GM10266 (cell line): ENCODE results near the gene RBM17.

Experiments used
- DNase-seq: peaks from one replicate; pipeline ENCODE4 v3.0.0; 2012; ENCODE audit errors: extremely low spot score
- TF ChIP-seq, protein P1 (sequence below): IDR thresholded peaks from 2 replicates; pipeline ENCODE4 v1.5.1; 2012; ENCODE audit warnings: mild to moderate bottlenecking, low read depth; ENCODE audit not compliant: control insufficient read depth, insufficient read depth; ENCODE audit errors: missing control alignments

RBM17 gene

DNA sequence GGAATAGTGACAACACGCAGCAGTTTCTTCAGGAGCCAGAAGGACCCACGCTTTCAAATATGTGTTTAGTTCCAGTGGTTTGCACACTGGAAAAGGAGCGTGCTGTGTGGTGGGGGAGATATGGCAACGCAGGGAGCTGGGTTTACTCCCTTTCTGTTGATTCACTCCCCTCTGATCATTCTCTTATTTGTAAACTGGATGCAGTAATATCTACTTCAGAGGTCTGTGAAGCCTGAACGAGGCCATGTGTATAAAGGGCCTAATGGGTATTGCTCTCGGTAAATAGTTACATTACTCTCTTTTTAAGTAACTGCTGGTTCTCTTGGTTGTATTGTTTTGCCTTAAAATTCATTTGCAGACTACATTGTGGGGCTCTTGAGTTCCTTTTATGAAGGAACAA is 19.2 kb downstream of the RBM17 start:
- TF ChIP-seq, protein P1, sequence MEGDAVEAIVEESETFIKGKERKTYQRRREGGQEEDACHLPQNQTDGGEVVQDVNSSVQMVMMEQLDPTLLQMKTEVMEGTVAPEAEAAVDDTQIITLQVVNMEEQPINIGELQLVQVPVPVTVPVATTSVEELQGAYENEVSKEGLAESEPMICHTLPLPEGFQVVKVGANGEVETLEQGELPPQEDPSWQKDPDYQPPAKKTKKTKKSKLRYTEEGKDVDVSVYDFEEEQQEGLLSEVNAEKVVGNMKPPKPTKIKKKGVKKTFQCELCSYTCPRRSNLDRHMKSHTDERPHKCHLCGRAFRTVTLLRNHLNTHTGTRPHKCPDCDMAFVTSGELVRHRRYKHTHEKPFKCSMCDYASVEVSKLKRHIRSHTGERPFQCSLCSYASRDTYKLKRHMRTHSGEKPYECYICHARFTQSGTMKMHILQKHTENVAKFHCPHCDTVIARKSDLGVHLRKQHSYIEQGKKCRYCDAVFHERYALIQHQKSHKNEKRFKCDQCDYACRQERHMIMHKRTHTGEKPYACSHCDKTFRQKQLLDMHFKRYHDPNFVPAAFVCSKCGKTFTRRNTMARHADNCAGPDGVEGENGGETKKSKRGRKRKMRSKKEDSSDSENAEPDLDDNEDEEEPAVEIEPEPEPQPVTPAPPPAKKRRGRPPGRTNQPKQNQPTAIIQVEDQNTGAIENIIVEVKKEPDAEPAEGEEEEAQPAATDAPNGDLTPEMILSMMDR: no peak
- no peak for DNase-seq

GRCh38 chr10:6108631-6109443 is 20.0 kb downstream of the RBM17 start:
- TF ChIP-seq, protein P1: peak; percentile 57

GRCh38 chr10:6109444-6109775 is 20.6 kb downstream of the RBM17 start:
- no peak for DNase-seq
- TF ChIP-seq, protein P1: no peak

More at GRCh38 chr10:6108631-6109443, 20.0 kb downstream of the RBM17 start:
- peak; percentile 56 for DNase-seq

DNA sequence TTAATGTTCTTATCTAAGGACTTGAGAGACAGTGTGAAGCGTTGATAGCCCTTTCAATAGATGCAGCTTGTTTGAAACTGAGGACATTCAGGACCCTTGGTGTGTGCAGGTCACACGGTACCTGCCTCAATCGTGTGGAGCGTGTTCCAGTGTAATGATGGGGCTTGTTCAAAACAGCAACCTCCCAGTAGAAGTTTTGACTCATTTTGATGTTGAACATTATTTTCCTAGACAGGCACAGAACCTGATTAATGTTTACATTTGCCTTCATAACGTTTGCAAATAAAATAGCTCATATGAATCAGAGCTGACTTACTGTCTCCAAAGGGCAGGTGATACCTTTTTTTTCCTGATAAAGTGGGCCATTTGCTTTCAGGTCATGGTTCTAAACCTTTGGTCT is 21.3 kb downstream of the RBM17 start:
- DNase-seq: no peak
- TF ChIP-seq, protein P1: no peak

- DNase-seq: no peak
- TF ChIP-seq, protein P1: no peak
Observed at GRCh38 chr10:6112893-6113292, 24.1 kb downstream of the RBM17 start.

DNA sequence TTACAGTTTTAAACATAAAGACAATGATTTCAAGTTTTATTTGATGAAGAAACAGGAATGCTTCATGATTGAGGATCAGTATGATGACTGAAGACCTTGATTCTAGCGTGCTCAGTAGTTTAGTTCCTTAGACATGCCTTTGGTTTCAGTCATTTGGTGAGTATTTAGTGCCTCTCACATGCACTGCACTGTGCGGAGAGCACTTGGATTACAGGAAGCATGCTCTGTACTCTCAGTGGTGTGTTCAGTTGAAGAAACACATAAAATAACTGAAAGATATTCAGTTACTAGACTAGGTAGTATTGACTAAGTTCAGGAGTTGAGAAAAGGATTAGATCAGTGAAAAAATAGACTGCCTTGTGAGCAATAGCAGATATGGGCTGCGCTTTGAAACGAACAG is 25.5 kb downstream of the RBM17 start:
- TF ChIP-seq, protein P1: no peak
- DNase-seq: no peak

DNA sequence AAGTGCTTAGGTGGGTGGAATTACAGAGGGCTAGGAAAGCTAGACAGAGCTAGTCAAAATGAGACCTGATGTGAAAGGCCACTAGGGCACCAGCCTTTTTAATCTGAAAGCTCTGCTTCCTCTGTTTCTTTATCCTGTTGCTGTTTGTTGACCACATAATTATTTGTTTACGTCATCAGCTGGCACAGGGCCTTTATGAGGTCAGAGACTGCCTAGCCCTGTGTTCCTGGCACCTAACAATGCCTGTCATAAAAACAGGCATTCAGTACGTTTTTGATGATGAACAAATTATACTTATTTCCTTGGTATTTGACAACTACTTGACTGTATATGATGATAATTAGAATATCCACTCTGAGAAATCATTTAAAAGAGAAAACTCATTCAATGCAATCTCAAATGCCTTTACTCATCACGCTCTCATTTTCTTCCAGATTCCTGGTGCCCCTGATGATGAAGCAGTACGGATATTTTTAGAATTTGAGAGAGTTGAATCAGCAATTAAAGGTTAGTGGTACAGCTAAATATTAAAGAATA is 26.0 kb downstream of the RBM17 start:
- no peak for DNase-seq
- TF ChIP-seq, protein P1: no peak
